Liver (tissue), 9 donors: ENCODE results near the gene ATP2B2. TPM values are rescaled to one million over a fixed set of nuclear protein-coding genes. Genes with fewer than 3 reads are reported as not detected.
A peak's percentile ranks its signal among the peaks of the same experiment; 100 is the strongest.

ENCODE experiments used
- DNase-seq: peaks from one replicate; pipeline ENCODE4 v3.0.0-alpha.2; 2017; ENCODE audit warnings: low spot score
- H3K27ac ChIP-seq, 2 donors: one replicate each; pipeline ENCODE4 v1.7.0; 2013; ENCODE audit warnings: inconsistent platforms in 2 of 2, low read length in 2 of 2, control low read depth in 1 of 2, low read depth in 1 of 2, mild to moderate bottlenecking in 1 of 2
- H3K27me3 ChIP-seq, 4 donors: one replicate each; pipeline versions ENCODE4 v1.6.1 to v1.7.0; 2013; ENCODE audit warnings: low read length in 3 of 4, inconsistent platforms in 1 of 4, mild to moderate bottlenecking in 1 of 4, moderate library complexity in 1 of 4; ENCODE audit not compliant: control insufficient read depth in 4 of 4, insufficient read depth in 4 of 4
- H3K36me3 ChIP-seq, 4 donors: one replicate each; pipeline versions ENCODE4 v1.6.1 to v1.7.0; 2013; ENCODE audit warnings: low read length in 3 of 4, mild to moderate bottlenecking in 3 of 4, low read depth in 1 of 4, moderate library complexity in 1 of 4; ENCODE audit not compliant: control insufficient read depth in 4 of 4, insufficient read depth in 3 of 4
- H3K4me1 ChIP-seq, 4 donors: one replicate each; pipeline versions ENCODE4 v1.6.1 to v1.7.0; 2013; ENCODE audit warnings: low read length in 3 of 4, mild to moderate bottlenecking in 3 of 4, moderate library complexity in 1 of 4; ENCODE audit not compliant: control insufficient read depth in 4 of 4, insufficient read depth in 4 of 4
- H3K4me3 ChIP-seq, 3 donors: one replicate each; pipeline versions ENCODE4 v1.6.1 to v1.7.0; 2013; ENCODE audit warnings: low read length in 3 of 3, control low read depth in 1 of 3, low read depth in 1 of 3, mild to moderate bottlenecking in 1 of 3
- H3K9ac ChIP-seq, 2 donors: one replicate each; pipeline ENCODE4 v1.7.0; 2013; ENCODE audit warnings: low read length in 2 of 2, mild to moderate bottlenecking in 2 of 2, moderate library complexity in 2 of 2, control low read depth in 1 of 2, low read depth in 1 of 2
- H3K9me3 ChIP-seq, 4 donors: one replicate each; pipeline versions ENCODE4 v1.6.1 to v1.7.0; 2013; ENCODE audit warnings: low read length in 3 of 4; ENCODE audit not compliant: control insufficient read depth in 4 of 4
- ATF3 ChIP-seq: IDR thresholded peaks from 2 replicates; pipeline ENCODE4 v1.6.1; 2016; ENCODE audit warnings: antibody characterized with exemption
- CTCF ChIP-seq: fragments of 150-350 bp; IDR thresholded peaks from 2 replicates; pipeline ENCODE4 v1.5.1; 2017; ENCODE audit warnings: improper control_type of control experiment, low read depth, low read length; ENCODE audit not compliant: missing input control
- EGR1 ChIP-seq, 2 donors: IDR thresholded peaks; 2 replicates each; pipeline ENCODE4 v1.6.1; 2016 to 2018; ENCODE audit warnings: antibody characterized with exemption in 2 of 2, low read depth in 2 of 2
- FOXA2 ChIP-seq: IDR thresholded peaks from 2 replicates; pipeline ENCODE4 v1.6.1; 2016; ENCODE audit warnings: antibody characterized with exemption
- GABPA ChIP-seq, 2 donors: IDR thresholded peaks in 1 of 2; conservative IDR thresholded peaks in 1 of 2; 2 replicates each; pipeline ENCODE4 v1.6.1; 2016; ENCODE audit warnings: antibody characterized with exemption in 2 of 2, mild to moderate bottlenecking in 1 of 2, moderate library complexity in 1 of 2
- HNF4A ChIP-seq, 2 donors: conservative IDR thresholded peaks; 2 replicates each; pipeline ENCODE4 v1.6.1; 2016; ENCODE audit warnings: antibody characterized with exemption in 2 of 2, mild to moderate bottlenecking in 2 of 2
- HNF4G ChIP-seq: IDR thresholded peaks from 2 replicates; pipeline ENCODE4 v1.6.1; 2016; ENCODE audit warnings: antibody characterized with exemption
- JUND ChIP-seq, 2 donors: IDR thresholded peaks; 2 replicates each; pipeline ENCODE4 v1.6.1; 2016; ENCODE audit warnings: antibody characterized with exemption in 2 of 2
- MAX ChIP-seq: IDR thresholded peaks from 2 replicates; pipeline ENCODE4 v1.6.1; 2016; ENCODE audit warnings: antibody characterized with exemption
- NR2F2 ChIP-seq: IDR thresholded peaks from 2 replicates; pipeline ENCODE4 v1.6.1; 2016; ENCODE audit warnings: antibody characterized with exemption
- RAD21 ChIP-seq, 2 donors: IDR thresholded peaks; 2 replicates each; pipeline ENCODE4 v1.6.1; 2016; ENCODE audit warnings: antibody characterized with exemption in 2 of 2, mild to moderate bottlenecking in 2 of 2
- REST ChIP-seq: IDR thresholded peaks from 2 replicates; pipeline ENCODE4 v1.6.1; 2016; ENCODE audit warnings: antibody characterized with exemption, mild to moderate bottlenecking
- RXRA ChIP-seq, 2 donors: IDR thresholded peaks; 2 replicates each; pipeline ENCODE4 v1.6.1; 2017 to 2018; ENCODE audit warnings: antibody characterized with exemption in 2 of 2, mild to moderate bottlenecking in 1 of 2
- TAF1 ChIP-seq: conservative IDR thresholded peaks from 2 replicates; pipeline ENCODE4 v1.6.1; 2016; ENCODE audit warnings: antibody characterized with exemption, mild to moderate bottlenecking
- ZBTB33 ChIP-seq: IDR thresholded peaks from 2 replicates; pipeline ENCODE4 v1.6.1; 2016; ENCODE audit warnings: antibody characterized with exemption
- WGBS: extraction: QIAGEN DNeasy Blood & Tissue Kit; methylation state at CpG from one replicate; pipeline ENCODE4 v1.1.7; 2013; 5-methylcytosine and 5-hydroxymethylcytosine counted together
- polyA plus RNA-seq, 2 donors: library from polyadenylated mRNA; stranded (reverse) in 1 of 2; unstranded in 1 of 2; fragments of 200-250 nt in 1 of 2; fragments of >200 nt in 1 of 2; fragmentation: Nextera tagmentation in 1 of 2; extraction: Ambion mirVana in 1 of 2; gene quantifications; one replicate each; pipeline versions ENCODE4 v1.2.1 to v1.2.3, GENCODE V29; 2013 to 2015
- total RNA-seq, 2 donors: library from RNA; depleted of rRNA; stranded (reverse); fragments of >200 nt; gene quantifications; one replicate each; pipeline ENCODE4 v1.2.3, GENCODE V29; 2014
- donor health status: healthy.
- donor health status: healthy.
- donor health status: healthy.
- donor health status: healthy.
- donor health status: healthy.

The ATP2B2 gene
- total and polyA plus RNA-seq, 4 donors = 10.4 to 27.8 (median 20.7) TPM

- no peak for DNase-seq
- H3K27me3 ChIP-seq = no peaks in the 10 kb centered on the region
Measured at GRCh38 chr3:10467904-10468612, 37.3 kb downstream of the ATP2B2 start.

GRCh38 chr3:10467204-10467603 is 38.2 kb downstream of the ATP2B2 start:
- H3K4me1 ChIP-seq = peaks cover 5 to 26% (median 16%) of the 10 kb centered on the region in 4 donors
- no peaks in the 10 kb centered on the region for H3K9me3 ChIP-seq
- H3K4me3 ChIP-seq = no peak overlapping the region
- TF ChIP-seq TAF1 (no peak), RXRA (IDR thresholded peaks at IDR 0.05) (no peak), ZBTB33 (no peak), JUND (IDR thresholded peaks at IDR 0.05) (no peak), HNF4G (no peak), MAX (no peak), NR2F2 (no peak), RAD21 (IDR thresholded peaks at IDR 0.05) (no peak), REST (no peak), CTCF (no peak), FOXA2 (no peak), HNF4A (conservative IDR thresholded peaks at IDR 0.05) (no peak)
- 90% methylated on average over 5 of the region's 5 CpGs for WGBS
- no peak for DNase-seq
- no peaks in the 10 kb centered on the region for H3K27me3 ChIP-seq
- H3K36me3 ChIP-seq = no peaks in the 10 kb centered on the region
- H3K27ac ChIP-seq = no peak overlapping the region
- no peak overlapping the region for H3K9ac ChIP-seq

More at GRCh38 chr3:10467904-10468612, 37.3 kb downstream of the ATP2B2 start:
- H3K9ac ChIP-seq = no peak overlapping the region
- TF ChIP-seq EGR1 (IDR thresholded peaks at IDR 0.05; ENCODE audit: low read depth in 2 of 2) (no peak), ATF3 (no peak), GABPA (IDR thresholded peaks at IDR 0.05 in 1 of 2, conservative IDR thresholded peaks at IDR 0.05 in 1 of 2) (no peak), HNF4A (conservative IDR thresholded peaks at IDR 0.05) (peak in 1 of 2 donors; percentile 23), RAD21 (IDR thresholded peaks at IDR 0.05) (peak; percentile 21 to 39), HNF4G (no peak), RXRA (IDR thresholded peaks at IDR 0.05) (peak in 1 of 2 donors; percentile 37)
- peak overlapping the region in 1 of 2 donors; percentile 5 for H3K27ac ChIP-seq
- H3K36me3 ChIP-seq = no peaks in the 10 kb centered on the region
- WGBS = 62% methylated on average over 11 of the region's 11 CpGs
- H3K4me1 ChIP-seq = peaks cover 5 to 26% (median 16%) of the 10 kb centered on the region in 4 donors
- no peaks in the 10 kb centered on the region for H3K9me3 ChIP-seq
- no peak overlapping the region for H3K4me3 ChIP-seq
